Pericardium fibroblast (primary cell): ENCODE data around the gene FRG2. TPM values are rescaled to one million over a fixed set of nuclear protein-coding genes. Genes with fewer than 3 reads are reported as not detected.

ENCODE experiments used
- total RNA-seq: library from RNA; depleted of rRNA; stranded (reverse); fragments of >200 nt; gene quantifications from 2 replicates; pipeline ENCODE4 v1.2.3, GENCODE V29; 2015

The FRG2 gene
- total RNA-seq, result not detected in 2 replicates

GRCh38 chr4:190027156-190027555 is at the start of gene FRG2:
Gene FRG2, minus strand, starts transcription at chr4:190027256. Its CDS starts 52 bp downstream, at chr4:190027204.

GRCh38 chr4:190064342-190064741 is 37.3 kb upstream of the FRG2 start, which contains the start of gene DBET:
Gene DBET, plus strand, starts transcription at chr4:190064502.

Other genes starting within 250 kb of the FRG2 start
- 22.4 and 28.5 TPM in 2 replicates for gene FRG1, start 86.4 kb downstream of the FRG2 start, total RNA-seq
- not detected in 2 replicates for gene DBET, start 37.2 kb upstream of the FRG2 start, total RNA-seq
- not detected in 2 replicates for gene DUX4, start 146.5 kb upstream of the FRG2 start, total RNA-seq